ENCODE data around the gene TENT5A.
"Not testable (repeated sequence)": the region's sequence is repeated elsewhere in the genome, so short reads cannot be mapped to it uniquely, and the experiment has no call there.

Gene TENT5A

DNA sequence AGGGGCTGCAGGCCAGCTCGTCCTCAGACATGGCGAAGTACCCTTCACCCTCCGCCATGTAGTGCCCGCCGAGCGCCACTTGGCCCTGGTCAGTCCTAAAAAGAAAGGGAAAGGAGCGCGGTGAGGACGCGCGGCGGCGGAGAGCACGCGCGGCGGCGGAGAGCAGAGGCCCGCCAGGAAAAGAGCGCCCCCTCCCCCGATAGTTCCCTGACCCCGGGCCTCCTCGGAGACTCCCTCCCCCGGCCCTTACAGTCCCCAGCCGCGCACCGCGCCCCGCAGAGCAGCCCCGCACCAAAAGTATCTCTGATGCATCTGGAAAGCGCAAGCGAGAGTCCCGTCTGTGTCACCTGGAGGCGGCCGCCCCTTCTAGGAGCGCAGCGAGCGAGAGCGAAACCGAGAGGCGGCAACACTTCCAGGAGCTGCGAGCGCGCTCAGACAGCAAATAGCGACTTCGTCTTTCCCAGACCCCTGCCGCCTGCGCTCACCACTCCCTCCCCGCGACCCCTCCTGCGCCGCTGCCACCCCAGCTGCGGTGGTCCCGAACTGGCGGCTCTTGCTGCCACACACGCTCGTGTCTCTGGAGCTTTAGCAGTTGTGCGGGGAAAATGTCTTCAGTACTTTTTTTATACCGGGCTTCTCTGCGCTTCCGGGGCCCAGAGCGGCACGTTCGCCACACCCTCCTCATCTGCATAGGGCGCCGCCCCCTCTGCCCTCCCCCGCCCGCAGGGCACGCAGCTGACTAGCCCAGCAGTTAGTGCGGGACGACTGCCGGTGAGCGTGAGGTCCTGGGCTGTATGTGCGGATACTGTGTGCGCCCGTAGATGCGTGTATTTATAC is at the start of gene TENT5A:
Gene TENT5A (minus strand): TSS at position 598 of the 837 bp plus-strand sequence. CDS start 540 bp downstream, at position 58.
- DNase-seq: peak; percentile 81 to 84

DNA sequence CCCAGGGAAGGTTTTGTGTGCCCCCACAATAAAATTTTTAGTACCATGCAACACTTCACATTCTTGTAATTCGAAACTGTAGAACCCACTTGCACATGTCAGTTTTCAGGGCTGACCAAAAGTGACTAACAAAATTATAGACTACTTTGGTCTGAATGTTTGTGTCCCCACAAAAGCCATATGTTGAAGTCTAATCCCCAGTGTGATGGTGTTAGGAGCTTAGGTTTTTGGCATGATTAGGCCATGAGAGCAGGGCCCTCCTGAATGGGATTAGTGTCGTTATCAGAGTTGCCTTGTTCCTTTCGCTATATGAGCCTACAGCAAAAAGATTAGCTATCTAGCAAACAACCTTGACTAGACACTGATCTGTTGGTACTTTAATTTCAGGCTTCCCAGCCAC is 49.0 kb upstream of the TENT5A start:
- no peak for DNase-seq

- no peak for DNase-seq
Measured at GRCh38 chr6:81800666-81801065, 48.2 kb upstream of the TENT5A start.

DNA sequence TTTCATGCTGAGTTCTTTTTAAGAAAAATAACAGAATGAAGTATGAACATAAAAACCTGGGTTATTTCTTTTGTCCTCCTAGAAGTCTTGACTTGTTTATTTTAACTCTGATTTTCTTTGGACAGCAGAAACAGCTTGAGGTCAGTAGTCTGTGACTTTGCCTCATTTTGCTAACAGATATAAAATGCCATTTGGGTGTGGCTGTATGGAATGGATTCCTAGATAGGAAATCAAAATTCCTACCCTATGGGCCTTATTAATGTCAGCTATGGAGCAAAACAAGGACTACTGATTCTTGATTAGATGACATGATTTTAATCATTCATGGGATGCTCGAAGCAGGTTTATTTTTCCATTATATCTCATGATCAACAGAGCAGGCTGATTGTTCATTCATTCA is 46.8 kb upstream of the TENT5A start:
- no peak for DNase-seq

DNA sequence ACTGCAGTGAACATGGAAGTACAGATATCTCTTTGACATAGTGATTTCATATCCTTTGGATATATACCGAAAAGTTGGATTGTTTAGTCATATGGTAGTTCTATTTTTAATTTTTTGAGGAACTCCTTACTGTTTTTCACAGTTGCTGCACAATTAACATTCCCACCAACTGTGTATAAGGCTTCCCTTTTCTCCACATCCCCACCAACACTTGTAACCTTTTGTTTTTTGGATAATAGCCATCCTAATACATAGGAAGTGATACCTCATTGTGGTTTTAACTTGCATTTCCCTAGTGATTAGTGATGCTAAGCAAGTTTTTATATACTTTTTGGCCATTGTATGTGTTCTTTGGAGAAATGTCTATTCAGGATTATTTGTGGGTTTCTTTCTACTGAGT is 45.1 kb upstream of the TENT5A start:
- no peak for DNase-seq

DNA sequence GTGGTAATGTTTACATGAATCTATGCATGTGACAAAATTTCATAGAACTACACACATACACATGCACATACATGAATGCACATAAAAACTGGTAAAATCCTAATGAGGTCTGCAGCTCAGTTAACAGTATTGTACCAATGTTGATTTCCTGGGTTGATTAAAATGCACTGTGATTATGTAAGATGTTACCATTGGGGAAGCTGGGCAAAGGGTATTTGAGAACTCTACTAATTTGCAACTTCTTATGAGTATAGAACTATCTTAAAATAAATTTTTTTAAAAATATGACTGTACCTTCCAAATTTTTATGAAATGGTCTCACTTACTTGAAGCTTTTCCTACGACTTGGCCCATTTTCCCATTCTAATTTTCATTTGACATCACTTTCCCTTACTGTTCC is 43.4 kb upstream of the TENT5A start:
- DNase-seq: no peak

DNA sequence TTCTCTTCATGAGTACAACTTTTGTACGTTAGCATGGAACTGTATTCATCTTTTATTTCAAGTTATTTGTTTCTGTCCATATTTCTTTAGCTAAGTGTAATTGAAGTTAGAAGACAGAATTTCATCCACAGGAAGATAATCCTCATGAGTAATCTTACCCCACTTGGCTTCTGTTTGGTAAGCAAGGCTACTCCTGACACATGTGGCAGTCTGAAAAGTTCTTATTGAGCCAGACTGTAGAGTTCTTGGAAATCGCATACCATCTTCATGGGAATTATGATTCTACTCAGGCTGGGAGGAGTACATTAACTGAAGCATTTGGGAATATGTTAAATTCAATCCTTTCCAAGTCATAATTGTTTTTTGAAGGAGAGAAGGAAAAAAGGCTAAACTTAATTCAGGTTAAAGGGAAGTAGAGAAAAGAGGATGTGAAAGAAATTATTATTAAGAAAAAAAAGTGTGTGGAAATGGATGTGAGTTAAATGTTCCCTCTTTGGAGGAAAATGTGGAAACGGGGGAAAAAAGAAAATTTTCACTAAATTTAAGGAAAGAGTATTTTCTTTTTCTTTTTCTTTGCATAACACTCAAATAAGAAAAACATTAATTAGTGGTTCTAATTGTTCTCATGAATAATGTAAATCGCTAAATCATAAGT is 41.5 kb upstream of the TENT5A start:
- DNase-seq: no peak

GRCh38 chr6:81792826-81793225 is 40.3 kb upstream of the TENT5A start:
- DNase-seq: no peak

DNA sequence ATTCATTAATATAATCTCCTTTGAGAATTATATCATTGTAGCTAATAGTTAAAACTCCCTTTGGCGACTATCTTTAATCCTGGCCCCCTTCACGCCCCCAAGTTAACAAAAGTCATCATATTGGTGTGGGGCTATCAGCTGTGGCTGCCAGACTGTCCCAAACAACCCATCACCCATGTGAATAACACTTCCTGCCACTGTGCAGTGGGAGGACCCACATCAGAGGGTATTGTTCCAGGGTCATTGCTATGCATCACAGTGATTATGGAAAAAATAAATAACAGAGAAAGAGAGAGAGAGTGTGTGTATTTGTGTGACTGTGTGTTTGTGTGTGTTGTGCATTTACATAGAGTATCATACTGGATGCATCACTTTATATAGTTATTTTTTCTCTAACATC is 39.3 kb upstream of the TENT5A start:
- no peak for DNase-seq

DNA sequence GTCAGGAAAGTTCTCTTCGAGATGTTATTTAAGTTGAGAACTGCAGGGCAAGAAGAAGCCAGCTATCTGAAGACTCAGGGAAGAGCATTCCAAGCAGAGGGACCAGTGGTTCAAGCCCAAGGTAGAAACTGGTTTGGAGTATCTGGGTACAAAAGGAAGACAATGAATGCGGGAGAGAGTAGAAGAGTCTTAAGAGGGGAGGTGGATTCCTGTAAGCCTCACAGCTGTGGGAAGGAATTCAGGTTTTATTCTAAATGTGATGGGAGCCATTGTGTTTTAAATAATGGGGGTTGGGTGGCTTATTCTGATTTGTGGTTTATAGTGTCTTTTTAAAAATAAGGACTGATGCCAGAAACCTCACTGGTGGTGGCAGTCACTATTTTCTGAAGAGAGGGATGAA is 37.6 kb upstream of the TENT5A start:
- no peak for DNase-seq

DNA sequence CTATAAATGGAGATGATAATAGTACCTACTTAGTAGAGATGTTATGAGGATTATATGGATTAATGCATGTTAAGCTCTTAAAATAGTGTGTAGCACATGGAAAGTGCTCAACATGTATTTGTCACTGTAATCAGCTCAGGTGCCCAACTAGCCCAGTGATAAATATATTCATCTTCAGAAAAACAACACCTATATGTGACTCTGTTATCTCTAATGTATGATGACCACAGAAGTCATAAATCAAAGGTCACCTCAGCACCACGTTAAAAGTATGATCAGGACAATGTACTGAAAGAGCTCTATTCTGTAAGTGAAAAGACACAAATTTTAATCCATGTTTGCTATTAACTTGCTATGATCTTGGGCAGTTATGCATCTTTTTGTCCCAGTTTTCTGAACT is 36.8 kb upstream of the TENT5A start:
- DNase-seq: no peak

DNA sequence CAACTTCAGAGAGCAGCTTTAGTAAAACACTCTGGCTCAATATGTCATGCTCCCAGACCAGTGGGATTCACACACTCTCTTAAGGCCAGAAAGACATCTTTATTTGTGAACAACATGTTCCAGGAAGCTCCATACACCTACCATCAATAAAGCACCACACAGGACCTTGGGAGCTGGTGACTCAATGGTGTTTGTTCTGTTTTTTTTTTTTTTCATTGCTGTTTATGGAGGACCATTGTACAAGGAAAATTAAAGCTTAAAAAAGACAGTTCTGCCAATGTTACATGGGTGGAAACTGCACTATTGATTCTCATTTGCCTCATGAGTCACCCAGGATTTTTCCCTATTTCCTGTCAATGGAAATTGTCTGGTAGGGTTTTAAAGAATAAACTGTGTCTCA is 36.3 kb upstream of the TENT5A start:
- no peak for DNase-seq

- DNase-seq: no peak
Measured at GRCh38 chr6:81787313-81788068, 35.0 kb upstream of the TENT5A start.

DNA sequence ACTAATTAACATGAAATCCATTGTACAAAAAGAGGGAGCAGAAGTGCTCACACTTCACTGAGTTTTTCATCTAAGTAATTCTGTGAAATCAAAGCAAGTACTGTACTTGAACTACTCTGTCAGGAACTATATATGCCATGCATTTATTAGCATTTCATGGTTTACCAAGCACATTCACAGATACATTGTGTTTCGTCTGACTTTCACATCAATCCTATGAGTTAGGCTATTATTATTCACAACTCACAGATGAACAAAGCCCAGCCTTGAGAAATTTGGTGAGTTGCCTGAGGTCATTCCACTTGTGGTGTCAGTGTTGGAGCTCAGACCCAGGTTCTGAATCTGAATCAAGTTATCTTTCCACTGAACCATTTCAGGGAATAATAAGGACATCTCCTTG is 33.7 kb upstream of the TENT5A start:
- no peak for DNase-seq

GRCh38 chr6:81785377-81785776 is 32.9 kb upstream of the TENT5A start:
- DNase-seq: no peak

GRCh38 chr6:81783893-81784292 is 31.4 kb upstream of the TENT5A start:
- no peak for DNase-seq

GRCh38 chr6:81781624-81782023 is 29.1 kb upstream of the TENT5A start:
- DNase-seq: no peak

- no peak for DNase-seq
Measured at GRCh38 chr6:81777586-81778268, 25.2 kb upstream of the TENT5A start.

GRCh38 chr6:81776219-81776618 is 23.7 kb upstream of the TENT5A start:
- not testable (repeated sequence) for DNase-seq

GRCh38 chr6:81774542-81774941 is 22.1 kb upstream of the TENT5A start:
- no peak for DNase-seq

GRCh38 chr6:81773887-81774286 is 21.4 kb upstream of the TENT5A start:
- DNase-seq: no peak

DNA sequence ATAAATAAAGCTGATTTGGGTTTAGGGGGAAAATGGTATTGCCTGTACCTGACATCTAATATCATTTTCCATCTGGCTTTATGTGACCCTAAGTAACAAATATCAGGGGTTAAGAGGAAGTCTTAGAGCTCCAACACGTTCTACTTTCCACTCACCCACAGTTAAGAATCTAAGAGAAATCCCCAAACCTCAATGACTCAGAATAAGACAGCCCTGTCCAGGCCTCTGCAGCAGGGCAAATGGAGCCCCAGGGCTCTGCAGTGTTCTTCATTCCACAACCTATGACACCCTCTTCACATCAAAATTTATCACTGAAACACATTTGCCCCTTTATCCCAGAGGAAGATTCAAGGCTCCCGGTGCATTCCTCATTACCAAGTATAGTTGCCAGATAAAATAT is 20.3 kb upstream of the TENT5A start:
- no peak for DNase-seq

DNA sequence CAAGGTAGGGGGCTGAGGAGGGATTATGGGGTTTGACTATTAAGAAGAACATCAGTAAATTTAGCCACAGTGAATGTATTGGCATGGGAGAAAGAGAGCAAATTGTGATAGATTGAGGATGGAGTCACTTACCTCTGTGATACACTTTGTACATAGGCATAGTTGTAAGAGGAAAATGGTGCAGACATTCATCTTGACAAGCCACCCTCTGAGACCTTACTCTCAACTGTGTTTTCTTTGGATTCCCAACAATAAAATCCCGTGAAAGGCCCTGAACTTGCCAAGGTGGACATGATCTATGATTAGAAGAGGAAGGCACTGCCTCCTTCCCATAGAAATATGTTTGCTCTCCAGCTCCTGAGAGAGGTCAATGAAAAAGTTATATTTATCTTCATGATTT is 18.6 kb upstream of the TENT5A start:
- no peak for DNase-seq
